B cell (primary cell): ENCODE measurements around the gene EYS.

Source experiments
- EZH2 ChIP-seq: IDR thresholded peaks from 2 replicates; pipeline ENCODE4 v1.6.1; 2012; ENCODE audit warnings: borderline replicate concordance, low read depth, mild to moderate bottlenecking, moderate library complexity, low read length; ENCODE audit not compliant: insufficient read depth, poor library complexity, severe bottlenecking
- TF ChIP-seq, protein P1 (sequence below): fragments of 200-600 bp; IDR thresholded peaks from one replicate; pipeline ENCODE4 v1.8.0; 2022; ENCODE audit warnings: antibody characterized with exemption, mild to moderate bottlenecking

DNA sequence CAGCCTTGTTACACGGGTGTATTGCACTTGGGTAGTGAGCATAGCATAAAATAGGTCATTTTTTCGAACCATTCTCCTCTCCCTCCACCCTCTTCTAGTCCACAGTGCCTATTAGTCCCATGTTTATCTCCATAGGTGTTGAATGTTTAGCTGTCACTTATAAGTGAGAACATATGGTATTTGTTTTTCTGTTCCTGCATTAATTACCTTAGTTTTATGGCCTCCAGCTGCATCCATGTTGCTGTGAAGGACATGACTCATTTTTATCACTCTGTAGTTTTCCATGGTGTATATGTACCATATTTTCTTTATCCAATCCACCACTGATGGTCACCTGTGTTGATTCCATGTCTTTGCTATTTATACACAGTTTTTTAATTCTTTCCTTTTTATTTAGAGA lies 889.5 kb downstream of the EYS start:
- TF ChIP-seq, protein P1, sequence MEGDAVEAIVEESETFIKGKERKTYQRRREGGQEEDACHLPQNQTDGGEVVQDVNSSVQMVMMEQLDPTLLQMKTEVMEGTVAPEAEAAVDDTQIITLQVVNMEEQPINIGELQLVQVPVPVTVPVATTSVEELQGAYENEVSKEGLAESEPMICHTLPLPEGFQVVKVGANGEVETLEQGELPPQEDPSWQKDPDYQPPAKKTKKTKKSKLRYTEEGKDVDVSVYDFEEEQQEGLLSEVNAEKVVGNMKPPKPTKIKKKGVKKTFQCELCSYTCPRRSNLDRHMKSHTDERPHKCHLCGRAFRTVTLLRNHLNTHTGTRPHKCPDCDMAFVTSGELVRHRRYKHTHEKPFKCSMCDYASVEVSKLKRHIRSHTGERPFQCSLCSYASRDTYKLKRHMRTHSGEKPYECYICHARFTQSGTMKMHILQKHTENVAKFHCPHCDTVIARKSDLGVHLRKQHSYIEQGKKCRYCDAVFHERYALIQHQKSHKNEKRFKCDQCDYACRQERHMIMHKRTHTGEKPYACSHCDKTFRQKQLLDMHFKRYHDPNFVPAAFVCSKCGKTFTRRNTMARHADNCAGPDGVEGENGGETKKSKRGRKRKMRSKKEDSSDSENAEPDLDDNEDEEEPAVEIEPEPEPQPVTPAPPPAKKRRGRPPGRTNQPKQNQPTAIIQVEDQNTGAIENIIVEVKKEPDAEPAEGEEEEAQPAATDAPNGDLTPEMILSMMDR = no peak
- TF ChIP-seq EZH2 = no peak
